ENCODE measurements around the gene DCC.

The DCC gene

GRCh38 chr18:52948868-52949444 lies 609.0 kb downstream of the DCC start:
- DNase-seq: no peak

- DNase-seq: no peak
These were observed 610.2 kb downstream of the DCC start for GRCh38 chr18:52950155-52950554.

GRCh38 chr18:52953387-52953786 lies 613.4 kb downstream of the DCC start:
- DNase-seq: no peak

GRCh38 chr18:52963481-52963880 lies 623.5 kb downstream of the DCC start:
- DNase-seq: no peak

GRCh38 chr18:52970686-52971085 lies 630.7 kb downstream of the DCC start:
- DNase-seq: no peak

GRCh38 chr18:52971097-52971496 lies 631.1 kb downstream of the DCC start:
- DNase-seq: no peak

GRCh38 chr18:52979892-52980291 lies 639.9 kb downstream of the DCC start:
- DNase-seq: no peak

- no peak for DNase-seq
These were observed 651.2 kb downstream of the DCC start for GRCh38 chr18:52991246-52991645.

- DNase-seq: no peak
These were observed 652.0 kb downstream of the DCC start for GRCh38 chr18:52992041-52992440.

- DNase-seq: no peak
These were observed 655.9 kb downstream of the DCC start for GRCh38 chr18:52995875-52996274.

GRCh38 chr18:52999633-53000032 lies 659.6 kb downstream of the DCC start:
- no peak for DNase-seq

GRCh38 chr18:53004798-53005197 lies 664.8 kb downstream of the DCC start:
- DNase-seq: no peak

- DNase-seq: no peak
These were observed 678.8 kb downstream of the DCC start for GRCh38 chr18:53018791-53019190.

- DNase-seq: no peak
These were observed 685.2 kb downstream of the DCC start for GRCh38 chr18:53025247-53025646.

GRCh38 chr18:53028565-53028964 lies 688.6 kb downstream of the DCC start:
- no peak for DNase-seq

- DNase-seq: no peak
These were observed 693.1 kb downstream of the DCC start for GRCh38 chr18:53033128-53033527.

- DNase-seq: no peak
These were observed 698.6 kb downstream of the DCC start for GRCh38 chr18:53038608-53039007.

- DNase-seq: no peak
These were observed 700.3 kb downstream of the DCC start for GRCh38 chr18:53040286-53040685.

GRCh38 chr18:53056064-53056463 lies 716.1 kb downstream of the DCC start:
- no peak for DNase-seq

GRCh38 chr18:53070788-53071187 lies 730.8 kb downstream of the DCC start:
- no peak for DNase-seq

- no peak for DNase-seq
These were observed 740.7 kb downstream of the DCC start for GRCh38 chr18:53080687-53081086.

- no peak for DNase-seq
These were observed 753.6 kb downstream of the DCC start for GRCh38 chr18:53093636-53094035.

GRCh38 chr18:53101536-53102105 lies 761.6 kb downstream of the DCC start:
- DNase-seq: no peak

- DNase-seq: no peak
These were observed 774.4 kb downstream of the DCC start for GRCh38 chr18:53114441-53114840.

- DNase-seq: no peak
These were observed 776.0 kb downstream of the DCC start for GRCh38 chr18:53115876-53116585.

All from cortex of kidney (tissue), 1 donor.